Measurements from ENCODE around the gene PRPF6. TPM values are rescaled to one million over a fixed set of nuclear protein-coding genes. Genes with fewer than 3 reads are reported as not detected.
A peak's percentile ranks its signal among the peaks of the same experiment; 100 is the strongest.

PRPF6 gene
- polyA plus RNA-seq, 3 donors, result 29.1 to 47.7 (median 34.5) TPM

- peaks cover 34 to 51% of the 10 kb centered on the region in 2 donors for H3K4me1 ChIP-seq (ENCODE audit: control insufficient read depth in 1 of 2, insufficient read depth in 2 of 2, low read length in 2 of 2)
- peaks cover 4 to 13% of the 10 kb centered on the region in 2 donors for H3K36me3 Mint-ChIP-seq
- H3K27ac Mint-ChIP-seq, result peak overlapping the region in 3 of 7 donors; percentile 33 to 78 (median 42)
- peaks cover 71% of the 10 kb centered on the region for H3K79me2 ChIP-seq (ENCODE audit: insufficient read depth, low read length)
- H3K4me3 Mint-ChIP-seq, result no peak overlapping the region
- peaks cover 0 to 2% of the 10 kb centered on the region in 2 donors for H3K36me3 ChIP-seq (replicated peaks in 1 of 2; ENCODE audit: control insufficient read depth in 1 of 2, insufficient read depth in 2 of 2, low read length in 2 of 2)
- no peaks in the 10 kb centered on the region for H3K9me3 ChIP-seq (replicated peaks in 1 of 2; ENCODE audit: control insufficient read depth in 1 of 2, insufficient read depth in 1 of 2, low read length in 2 of 2)
- 76% methylated on average over 12 of the region's 13 CpGs for WGBS (ENCODE audit: insufficient coverage)
- peaks cover 40% of the 10 kb centered on the region for H3K4me1 Mint-ChIP-seq
- peaks cover 2 to 5% (median 2%) of the 10 kb centered on the region in 3 donors for H3K27me3 Mint-ChIP-seq (ENCODE audit: low read depth in 3 of 3)
- intact Hi-C loops (cut with micrococcal nuclease), result no loop called here
- H3K27ac ChIP-seq (ENCODE audit: low read depth in 1 of 2, low read length in 2 of 2), result no peak overlapping the region
- TF ChIP-seq CTCF (IDR thresholded peaks at IDR 0.05), result no peak
- peaks cover 72% of the 10 kb centered on the region for H4K20me1 ChIP-seq (ENCODE audit: insufficient read depth, low read length)
- H3K9me3 Mint-ChIP-seq, result no peaks in the 10 kb centered on the region
- H3K4me2 ChIP-seq (replicated peaks; ENCODE audit: extremely low read depth, low read length, poor library complexity, severe bottlenecking), result peak overlapping the region; percentile 89
- no peak overlapping the region for H3K4me3 ChIP-seq (replicated peaks in 1 of 3; ENCODE audit: low read depth in 2 of 3, low read length in 3 of 3)
- DNase-seq, result no peak
- H2AFZ ChIP-seq (ENCODE audit: insufficient read depth, low read depth, low read length, poor library complexity, severe bottlenecking), result no peak overlapping the region
- H3K27me3 ChIP-seq (ENCODE audit: control insufficient read depth in 2 of 2, insufficient read depth in 2 of 2, low read length in 2 of 2), result no peaks in the 10 kb centered on the region
- H3K9ac ChIP-seq (ENCODE audit: insufficient read depth, low read length, poor library complexity, severe bottlenecking), result no peak overlapping the region
Observed at GRCh38 chr20:63953764-63954429, 27.0 kb upstream of the PRPF6 start.

GRCh38 chr20:63955281-63955826, 25.6 kb upstream of the PRPF6 start:
- H3K4me1 ChIP-seq (ENCODE audit: control insufficient read depth in 1 of 2, insufficient read depth in 2 of 2, low read length in 2 of 2), result peaks cover 24 to 39% of the 10 kb centered on the region in 2 donors
- peaks cover 0 to 2% of the 10 kb centered on the region in 2 donors for H3K36me3 ChIP-seq (replicated peaks in 1 of 2; ENCODE audit: control insufficient read depth in 1 of 2, insufficient read depth in 2 of 2, low read length in 2 of 2)
- H4K20me1 ChIP-seq (ENCODE audit: insufficient read depth, low read length), result peaks cover 57% of the 10 kb centered on the region
- H3K4me2 ChIP-seq (replicated peaks; ENCODE audit: extremely low read depth, low read length, poor library complexity, severe bottlenecking), result peak overlapping the region; percentile 89
- no peaks in the 10 kb centered on the region for H3K27me3 ChIP-seq (ENCODE audit: control insufficient read depth in 2 of 2, insufficient read depth in 2 of 2, low read length in 2 of 2)
- peak overlapping the region; percentile 75 to 93 (median 82) for H3K4me3 ChIP-seq (replicated peaks in 1 of 3; ENCODE audit: low read depth in 2 of 3, low read length in 3 of 3)
- peak overlapping the region; percentile 85 for H3K9ac ChIP-seq (ENCODE audit: insufficient read depth, low read length, poor library complexity, severe bottlenecking)
- peaks cover 57% of the 10 kb centered on the region for H3K79me2 ChIP-seq (ENCODE audit: insufficient read depth, low read length)
- Mint-ChIP-seq H3K4me3 (peak overlapping the region; percentile 79 to 84), H3K9me3 (no peaks in the 10 kb centered on the region), H3K27ac (peak overlapping the region in 6 of 7 donors; percentile 11 to 90 (median 76)), H3K27me3 (ENCODE audit: low read depth in 3 of 3) (peaks cover under 1 to 5% (median 2%) of the 10 kb centered on the region in 3 donors), H3K36me3 (peaks cover 3 to 6% of the 10 kb centered on the region in 2 donors), H3K4me1 (peaks cover 30% of the 10 kb centered on the region)
- H3K9me3 ChIP-seq (replicated peaks in 1 of 2; ENCODE audit: control insufficient read depth in 1 of 2, insufficient read depth in 1 of 2, low read length in 2 of 2), result no peaks in the 10 kb centered on the region
- intact Hi-C loops (cut with micrococcal nuclease), result loop anchor here in 1 of 2 donors (5.0 kb wide), 2 partner anchors 58 to 248 kb away; partner anchors contain the start of genes ARFRP1, DNAJC5 and ZGPAT
- peak in 2 of 3 donors; percentile 34 to 51 for DNase-seq
- WGBS (ENCODE audit: insufficient coverage), result 3% methylated on average over 31 of the region's 31 CpGs
- H3K27ac ChIP-seq (ENCODE audit: low read depth in 1 of 2, low read length in 2 of 2), result peak overlapping the region in 1 of 2 donors; percentile 76
- peak overlapping the region; percentile 90 for H2AFZ ChIP-seq (ENCODE audit: insufficient read depth, low read depth, low read length, poor library complexity, severe bottlenecking)
- peak; percentile 63 for TF ChIP-seq CTCF (IDR thresholded peaks at IDR 0.05)

All from CD14-positive monocyte (primary cell).